C4-2B (cell line): ENCODE data around the gene PGP.

Experiments
- CTCF ChIP-seq: fragments of 450-650 bp; conservative IDR thresholded peaks from 2 replicates; pipeline ENCODE4 v1.5.1; 2017; ENCODE audit warnings: mild to moderate bottlenecking
- ZFX ChIP-seq: fragments of 450-650 bp; IDR thresholded peaks from 2 replicates; pipeline ENCODE4 v1.6.1; 2017

GRCh38 chr16:2180962-2181923 lies 33.4 kb downstream of the PGP start:
- TF ChIP-seq CTCF (no peak), ZFX (no peak)
